HepG2 (cell line): Measurements from ENCODE around the gene NSD2. TPM values are rescaled to one million over a fixed set of nuclear protein-coding genes. Genes with fewer than 3 reads are reported as not detected.

ENCODE experiments used
- BRCA1 ChIP-seq: sonication (generic); formaldehyde crosslinking; IDR thresholded peaks from 2 replicates; pipeline ENCODE4 v1.4.0; 2020; ENCODE audit warnings: missing genetic modification reagents
- GATA4 ChIP-seq: sonication (generic); IDR thresholded peaks from 2 replicates; pipeline ENCODE4 v1.6.1; 2016; ENCODE audit warnings: antibody characterized with exemption, low read depth, borderline replicate concordance
- HDAC1 ChIP-seq: sonication (generic); formaldehyde crosslinking; IDR thresholded peaks from 2 replicates; pipeline ENCODE4 v1.5.1; 2020; ENCODE audit warnings: mild to moderate bottlenecking, missing genetic modification reagents
- MAZ ChIP-seq, 2 experiments: sonication (generic) in 1 of 2; formaldehyde crosslinking in 1 of 2; IDR thresholded peaks; 2 replicates each; pipeline versions ENCODE4 v1.5.0 to v1.6.1; 2012 to 2020; ENCODE audit warnings: low read depth in 2 of 2, mild to moderate bottlenecking in 2 of 2, borderline replicate concordance in 1 of 2, improper control_type of control experiment in 1 of 2, low read length in 1 of 2, missing genetic modification reagents in 1 of 2, moderate library complexity in 1 of 2
- NR2F2 ChIP-seq: IDR thresholded peaks from 2 replicates; pipeline ENCODE4 v1.6.1; 2012; ENCODE audit warnings: low read depth, inconsistent platforms, borderline replicate concordance
- SRY ChIP-seq: sonication (generic); formaldehyde crosslinking; IDR thresholded peaks from 2 replicates; pipeline ENCODE4 v1.8.0; 2022; ENCODE audit warnings: mild to moderate bottlenecking, missing genetic modification reagents
- TAF1 ChIP-seq: sonication (generic); formaldehyde crosslinking; IDR thresholded peaks from 2 replicates; pipeline ENCODE4 v1.4.0; 2020; ENCODE audit warnings: missing genetic modification reagents
- ZBTB8A ChIP-seq: sonication (generic); formaldehyde crosslinking; IDR thresholded peaks from 2 replicates; pipeline ENCODE4 v1.4.0; 2020; ENCODE audit warnings: mild to moderate bottlenecking, low read depth, missing genetic modification reagents, borderline replicate concordance
- ZFP37 ChIP-seq: sonication (generic); formaldehyde crosslinking; IDR thresholded peaks from 2 replicates; pipeline ENCODE4 v1.4.0; 2020; ENCODE audit warnings: missing genetic modification reagents, borderline replicate concordance
- ZFP82 ChIP-seq: sonication (generic); formaldehyde crosslinking; IDR thresholded peaks from 2 replicates; pipeline ENCODE4 v1.5.1; 2020; ENCODE audit warnings: mild to moderate bottlenecking, missing genetic modification reagents, borderline replicate concordance
- ZNF792 ChIP-seq: IDR thresholded peaks from 2 replicates; pipeline ENCODE4 v1.6.1; 2016
- ZSCAN29 ChIP-seq: sonication (generic); formaldehyde crosslinking; conservative IDR thresholded peaks from 2 replicates; pipeline ENCODE4 v1.4.0; 2020; ENCODE audit warnings: mild to moderate bottlenecking, missing genetic modification reagents
- polyA plus RNA-seq, 8 experiments: library from polyadenylated mRNA; depleted of rRNA in 3 of 8; stranded (reverse) in 7 of 8; unstranded in 1 of 8; fragments of >200 nt; fragmentation: Illumina TruSeq in 4 of 8; extraction: Trizol in 4 of 8; gene quantifications; 2 replicates each; pipeline versions ENCODE4 v1.2.1 to v1.2.3, GENCODE V29; 2011 to 2016; ENCODE audit warnings: low read depth in 4 of 8, missing spikeins in 1 of 8, mixed read lengths in 1 of 8; ENCODE audit not compliant: insufficient read depth in 1 of 8
- total RNA-seq, 5 experiments: library from RNA; depleted of rRNA; stranded (reverse); fragments of >200 nt; fragmentation: Illumina TruSeq; extraction: Trizol; gene quantifications; 2 replicates each; pipeline ENCODE4 v1.2.3, GENCODE V29; 2016; ENCODE audit warnings: low read depth in 1 of 5
- TF ChIP-seq, protein P1 (sequence below): sonication (generic); formaldehyde crosslinking; IDR thresholded peaks from 2 replicates; pipeline ENCODE4 v1.4.0; 2020; ENCODE audit warnings: mild to moderate bottlenecking, missing genetic modification reagents, borderline replicate concordance
- TF ChIP-seq, protein P2 (sequence below): sonication (generic); formaldehyde crosslinking; IDR thresholded peaks from 2 replicates; pipeline ENCODE4 v1.4.0; 2020; ENCODE audit warnings: mild to moderate bottlenecking, missing genetic modification reagents

NSD2 gene
- total and polyA plus RNA-seq, 2 of the 13 experiments (the other 11 are each of a cell fraction or from before 2014, with no cell fraction given): 22.0 to 65.9 TPM

- TF ChIP-seq MAZ (IDR thresholded peaks at IDR 0.05; ENCODE audit: borderline replicate concordance, low read depth, low read length) (no peak), MAZ (CRISPR knock-in tag; IDR thresholded peaks at IDR 0.05; ENCODE audit: low read depth) (no peak), NR2F2 (0 out of 2 replicates have a peak, but pooled peaks have one; percentile 39), GATA4 (no peak), BRCA1 (CRISPR knock-in tag) (no peak), ZBTB8A (no peak), ZSCAN29 (peak; percentile 51; the same call in 1 of the 2 replicates), HDAC1 (CRISPR knock-in tag) (0 out of 2 replicates have a peak, but pooled peaks have one; percentile 25), ZFP37 (CRISPR knock-in tag) (no peak), TAF1 (CRISPR knock-in tag) (0 out of 2 replicates have a peak, but pooled peaks have one; percentile 13), SRY (CRISPR knock-in tag) (no peak), ZFP82 (CRISPR knock-in tag) (no peak), ZNF792 (CRISPR knock-in tag) (no peak)
- TF ChIP-seq, protein P1, sequence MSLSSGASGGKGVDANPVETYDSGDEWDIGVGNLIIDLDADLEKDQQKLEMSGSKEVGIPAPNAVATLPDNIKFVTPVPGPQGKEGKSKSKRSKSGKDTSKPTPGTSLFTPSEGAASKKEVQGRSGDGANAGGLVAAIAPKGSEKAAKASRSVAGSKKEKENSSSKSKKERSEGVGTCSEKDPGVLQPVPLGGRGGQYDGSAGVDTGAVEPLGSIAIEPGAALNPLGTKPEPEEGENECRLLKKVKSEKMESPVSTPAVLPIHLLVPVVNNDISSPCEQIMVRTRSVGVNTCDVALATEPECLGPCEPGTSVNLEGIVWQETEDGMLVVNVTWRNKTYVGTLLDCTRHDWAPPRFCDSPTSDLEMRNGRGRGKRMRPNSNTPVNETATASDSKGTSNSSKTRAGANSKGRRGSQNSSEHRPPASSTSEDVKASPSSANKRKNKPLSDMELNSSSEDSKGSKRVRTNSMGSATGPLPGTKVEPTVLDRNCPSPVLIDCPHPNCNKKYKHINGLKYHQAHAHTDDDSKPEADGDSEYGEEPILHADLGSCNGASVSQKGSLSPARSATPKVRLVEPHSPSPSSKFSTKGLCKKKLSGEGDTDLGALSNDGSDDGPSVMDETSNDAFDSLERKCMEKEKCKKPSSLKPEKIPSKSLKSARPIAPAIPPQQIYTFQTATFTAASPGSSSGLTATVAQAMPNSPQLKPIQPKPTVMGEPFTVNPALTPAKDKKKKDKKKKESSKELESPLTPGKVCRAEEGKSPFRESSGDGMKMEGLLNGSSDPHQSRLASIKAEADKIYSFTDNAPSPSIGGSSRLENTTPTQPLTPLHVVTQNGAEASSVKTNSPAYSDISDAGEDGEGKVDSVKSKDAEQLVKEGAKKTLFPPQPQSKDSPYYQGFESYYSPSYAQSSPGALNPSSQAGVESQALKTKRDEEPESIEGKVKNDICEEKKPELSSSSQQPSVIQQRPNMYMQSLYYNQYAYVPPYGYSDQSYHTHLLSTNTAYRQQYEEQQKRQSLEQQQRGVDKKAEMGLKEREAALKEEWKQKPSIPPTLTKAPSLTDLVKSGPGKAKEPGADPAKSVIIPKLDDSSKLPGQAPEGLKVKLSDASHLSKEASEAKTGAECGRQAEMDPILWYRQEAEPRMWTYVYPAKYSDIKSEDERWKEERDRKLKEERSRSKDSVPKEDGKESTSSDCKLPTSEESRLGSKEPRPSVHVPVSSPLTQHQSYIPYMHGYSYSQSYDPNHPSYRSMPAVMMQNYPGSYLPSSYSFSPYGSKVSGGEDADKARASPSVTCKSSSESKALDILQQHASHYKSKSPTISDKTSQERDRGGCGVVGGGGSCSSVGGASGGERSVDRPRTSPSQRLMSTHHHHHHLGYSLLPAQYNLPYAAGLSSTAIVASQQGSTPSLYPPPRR (CRISPR knock-in tag): peak; percentile 32
- TF ChIP-seq, protein P2, sequence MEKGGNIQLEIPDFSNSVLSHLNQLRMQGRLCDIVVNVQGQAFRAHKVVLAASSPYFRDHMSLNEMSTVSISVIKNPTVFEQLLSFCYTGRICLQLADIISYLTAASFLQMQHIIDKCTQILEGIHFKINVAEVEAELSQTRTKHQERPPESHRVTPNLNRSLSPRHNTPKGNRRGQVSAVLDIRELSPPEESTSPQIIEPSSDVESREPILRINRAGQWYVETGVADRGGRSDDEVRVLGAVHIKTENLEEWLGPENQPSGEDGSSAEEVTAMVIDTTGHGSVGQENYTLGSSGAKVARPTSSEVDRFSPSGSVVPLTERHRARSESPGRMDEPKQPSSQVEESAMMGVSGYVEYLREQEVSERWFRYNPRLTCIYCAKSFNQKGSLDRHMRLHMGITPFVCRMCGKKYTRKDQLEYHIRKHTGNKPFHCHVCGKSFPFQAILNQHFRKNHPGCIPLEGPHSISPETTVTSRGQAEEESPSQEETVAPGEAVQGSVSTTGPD (CRISPR knock-in tag): no peak
Observed at GRCh38 chr4:1862961-1863296, 8.3 kb upstream of the NSD2 start (continued).
